Measurements from ENCODE around the gene COIL. TPM values are rescaled to one million over a fixed set of nuclear protein-coding genes. Genes with fewer than 3 reads are reported as not detected.

The COIL gene
- total and polyA plus RNA-seq, 2 of the 13 experiments (the other 11 are each of a cell fraction or from before 2014, with no cell fraction given) = 8.1 to 29.4 TPM

DNA sequence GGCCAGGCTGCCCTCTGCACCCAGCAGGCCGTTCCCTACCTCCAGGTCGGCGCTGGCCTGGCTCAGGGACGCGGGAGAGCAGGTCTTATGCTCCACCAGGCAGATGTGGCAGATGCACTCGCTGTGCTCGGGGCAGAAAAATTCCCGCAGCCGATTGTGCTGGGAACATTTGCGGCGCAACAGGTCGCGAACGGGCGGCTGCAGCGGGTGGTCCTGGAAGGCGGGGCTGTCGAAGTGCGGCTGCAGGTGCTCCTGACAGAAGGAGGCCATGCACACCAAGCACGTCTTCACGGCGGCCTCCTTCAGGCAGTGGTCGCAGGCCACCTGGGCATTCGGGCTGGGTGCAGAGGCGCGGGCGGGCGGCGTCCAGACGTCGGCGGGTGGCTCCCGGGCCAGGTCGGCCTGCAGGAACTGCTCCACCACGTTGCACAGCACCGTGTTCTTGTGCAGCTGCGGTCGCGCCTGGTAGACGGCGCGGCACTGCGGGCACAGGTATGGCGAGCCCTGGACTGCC, 47.4 kb downstream of the COIL start (continued):
- TF ChIP-seq RNF2 (conservative IDR thresholded peaks at IDR 0.05; ENCODE audit: low read depth) = peak; percentile 40; the same call in 1 of the 2 replicates
- peak; percentile 75; the same call in 1 of the 2 replicates for TF ChIP-seq STAT5B (CRISPR knock-in tag; IDR thresholded peaks at IDR 0.05)
- TF ChIP-seq, protein P1, sequence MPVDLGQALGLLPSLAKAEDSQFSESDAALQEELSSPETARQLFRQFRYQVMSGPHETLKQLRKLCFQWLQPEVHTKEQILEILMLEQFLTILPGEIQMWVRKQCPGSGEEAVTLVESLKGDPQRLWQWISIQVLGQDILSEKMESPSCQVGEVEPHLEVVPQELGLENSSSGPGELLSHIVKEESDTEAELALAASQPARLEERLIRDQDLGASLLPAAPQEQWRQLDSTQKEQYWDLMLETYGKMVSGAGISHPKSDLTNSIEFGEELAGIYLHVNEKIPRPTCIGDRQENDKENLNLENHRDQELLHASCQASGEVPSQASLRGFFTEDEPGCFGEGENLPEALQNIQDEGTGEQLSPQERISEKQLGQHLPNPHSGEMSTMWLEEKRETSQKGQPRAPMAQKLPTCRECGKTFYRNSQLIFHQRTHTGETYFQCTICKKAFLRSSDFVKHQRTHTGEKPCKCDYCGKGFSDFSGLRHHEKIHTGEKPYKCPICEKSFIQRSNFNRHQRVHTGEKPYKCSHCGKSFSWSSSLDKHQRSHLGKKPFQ (CRISPR knock-in tag; IDR thresholded peaks at IDR 0.05; ENCODE audit: insufficient replicate concordance) = peak; percentile 79
- TF ChIP-seq, protein P2, sequence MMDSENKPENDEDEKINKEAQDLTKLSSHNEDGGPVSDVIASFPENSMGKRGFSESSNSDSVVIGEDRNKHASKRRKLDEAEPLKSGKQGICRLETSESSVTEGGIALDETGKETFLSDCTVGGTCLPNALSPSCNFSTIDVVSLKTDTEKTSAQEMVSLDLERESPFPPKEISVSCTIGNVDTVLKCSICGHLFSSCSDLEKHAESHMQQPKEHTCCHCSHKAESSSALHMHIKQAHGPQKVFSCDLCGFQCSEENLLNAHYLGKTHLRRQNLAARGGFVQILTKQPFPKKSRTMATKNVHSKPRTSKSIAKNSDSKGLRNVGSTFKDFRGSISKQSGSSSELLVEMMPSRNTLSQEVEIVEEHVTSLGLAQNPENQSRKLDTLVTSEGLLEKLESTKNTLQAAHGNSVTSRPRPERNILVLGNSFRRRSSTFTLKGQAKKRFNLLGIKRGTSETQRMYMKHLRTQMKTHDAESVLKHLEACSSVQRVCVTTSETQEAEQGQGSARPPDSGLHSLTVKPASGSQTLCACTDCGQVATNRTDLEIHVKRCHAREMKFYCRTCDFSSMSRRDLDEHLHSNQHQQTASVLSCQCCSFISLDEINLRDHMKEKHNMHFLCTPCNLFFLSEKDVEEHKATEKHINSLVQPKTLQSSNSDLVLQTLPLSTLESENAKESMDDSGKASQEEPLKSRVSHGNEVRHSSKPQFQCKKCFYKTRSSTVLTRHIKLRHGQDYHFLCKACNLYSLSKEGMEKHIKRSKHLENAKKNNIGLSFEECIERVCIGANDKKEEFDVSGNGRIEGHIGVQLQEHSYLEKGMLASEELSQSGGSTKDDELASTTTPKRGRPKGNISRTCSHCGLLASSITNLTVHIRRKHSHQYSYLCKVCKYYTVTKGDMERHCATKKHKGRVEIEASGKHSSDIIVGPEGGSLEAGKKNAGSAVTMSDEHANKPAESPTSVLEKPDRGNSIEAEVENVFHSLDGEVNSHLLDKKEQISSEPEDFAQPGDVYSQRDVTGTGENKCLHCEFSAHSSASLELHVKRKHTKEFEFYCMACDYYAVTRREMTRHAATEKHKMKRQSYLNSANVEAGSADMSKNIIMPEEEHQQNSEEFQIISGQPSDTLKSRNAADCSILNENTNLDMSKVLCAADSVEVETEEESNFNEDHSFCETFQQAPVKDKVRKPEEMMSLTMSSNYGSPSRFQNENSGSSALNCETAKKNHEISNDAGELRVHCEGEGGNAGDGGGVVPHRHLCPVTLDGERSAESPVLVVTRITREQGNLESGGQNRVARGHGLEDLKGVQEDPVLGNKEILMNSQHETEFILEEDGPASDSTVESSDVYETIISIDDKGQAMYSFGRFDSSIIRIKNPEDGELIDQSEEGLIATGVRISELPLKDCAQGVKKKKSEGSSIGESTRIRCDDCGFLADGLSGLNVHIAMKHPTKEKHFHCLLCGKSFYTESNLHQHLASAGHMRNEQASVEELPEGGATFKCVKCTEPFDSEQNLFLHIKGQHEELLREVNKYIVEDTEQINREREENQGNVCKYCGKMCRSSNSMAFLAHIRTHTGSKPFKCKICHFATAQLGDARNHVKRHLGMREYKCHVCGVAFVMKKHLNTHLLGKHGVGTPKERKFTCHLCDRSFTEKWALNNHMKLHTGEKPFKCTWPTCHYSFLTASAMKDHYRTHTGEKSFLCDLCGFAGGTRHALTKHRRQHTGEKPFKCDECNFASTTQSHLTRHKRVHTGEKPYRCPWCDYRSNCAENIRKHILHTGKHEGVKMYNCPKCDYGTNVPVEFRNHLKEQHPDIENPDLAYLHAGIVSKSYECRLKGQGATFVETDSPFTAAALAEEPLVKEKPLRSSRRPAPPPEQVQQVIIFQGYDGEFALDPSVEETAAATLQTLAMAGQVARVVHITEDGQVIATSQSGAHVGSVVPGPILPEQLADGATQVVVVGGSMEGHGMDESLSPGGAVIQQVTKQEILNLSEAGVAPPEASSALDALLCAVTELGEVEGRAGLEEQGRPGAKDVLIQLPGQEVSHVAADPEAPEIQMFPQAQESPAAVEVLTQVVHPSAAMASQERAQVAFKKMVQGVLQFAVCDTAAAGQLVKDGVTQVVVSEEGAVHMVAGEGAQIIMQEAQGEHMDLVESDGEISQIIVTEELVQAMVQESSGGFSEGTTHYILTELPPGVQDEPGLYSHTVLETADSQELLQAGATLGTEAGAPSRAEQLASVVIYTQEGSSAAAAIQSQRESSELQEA (CRISPR knock-in tag; IDR thresholded peaks at IDR 0.05; ENCODE audit: not compliant biosample characterization) = no peak
- TF ChIP-seq BRCA1 (CRISPR knock-in tag; IDR thresholded peaks at IDR 0.05) = peak; percentile 32; the same call in 1 of the 2 replicates
- TF ChIP-seq RAD21 (CRISPR knock-in tag; IDR thresholded peaks at IDR 0.05) = no peak
- TF ChIP-seq, protein P3, sequence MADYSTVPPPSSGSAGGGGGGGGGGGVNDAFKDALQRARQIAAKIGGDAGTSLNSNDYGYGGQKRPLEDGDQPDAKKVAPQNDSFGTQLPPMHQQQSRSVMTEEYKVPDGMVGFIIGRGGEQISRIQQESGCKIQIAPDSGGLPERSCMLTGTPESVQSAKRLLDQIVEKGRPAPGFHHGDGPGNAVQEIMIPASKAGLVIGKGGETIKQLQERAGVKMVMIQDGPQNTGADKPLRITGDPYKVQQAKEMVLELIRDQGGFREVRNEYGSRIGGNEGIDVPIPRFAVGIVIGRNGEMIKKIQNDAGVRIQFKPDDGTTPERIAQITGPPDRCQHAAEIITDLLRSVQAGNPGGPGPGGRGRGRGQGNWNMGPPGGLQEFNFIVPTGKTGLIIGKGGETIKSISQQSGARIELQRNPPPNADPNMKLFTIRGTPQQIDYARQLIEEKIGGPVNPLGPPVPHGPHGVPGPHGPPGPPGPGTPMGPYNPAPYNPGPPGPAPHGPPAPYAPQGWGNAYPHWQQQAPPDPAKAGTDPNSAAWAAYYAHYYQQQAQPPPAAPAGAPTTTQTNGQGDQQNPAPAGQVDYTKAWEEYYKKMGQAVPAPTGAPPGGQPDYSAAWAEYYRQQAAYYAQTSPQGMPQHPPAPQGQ (CRISPR knock-in tag; IDR thresholded peaks at IDR 0.05; ENCODE audit: borderline replicate concordance) = no peak
- peak; percentile 73; the same call in 1 of the 2 replicates for TF ChIP-seq ZC3H13 (CRISPR knock-in tag; IDR thresholded peaks at IDR 0.05)
- TF ChIP-seq ASH2L (IDR thresholded peaks at IDR 0.05; ENCODE audit: insufficient read length, low read depth, low read length) = no peak
- peak; percentile 59 for TF ChIP-seq ZBTB7A (CRISPR knock-in tag; IDR thresholded peaks at IDR 0.05)
- TF ChIP-seq, protein P4, sequence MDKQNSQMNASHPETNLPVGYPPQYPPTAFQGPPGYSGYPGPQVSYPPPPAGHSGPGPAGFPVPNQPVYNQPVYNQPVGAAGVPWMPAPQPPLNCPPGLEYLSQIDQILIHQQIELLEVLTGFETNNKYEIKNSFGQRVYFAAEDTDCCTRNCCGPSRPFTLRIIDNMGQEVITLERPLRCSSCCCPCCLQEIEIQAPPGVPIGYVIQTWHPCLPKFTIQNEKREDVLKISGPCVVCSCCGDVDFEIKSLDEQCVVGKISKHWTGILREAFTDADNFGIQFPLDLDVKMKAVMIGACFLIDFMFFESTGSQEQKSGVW (CRISPR knock-in tag; IDR thresholded peaks at IDR 0.05; ENCODE audit: borderline replicate concordance) = 0 out of 2 replicates have a peak, but pooled peaks have one; percentile 82
- TF ChIP-seq EEA1 (CRISPR knock-in tag; IDR thresholded peaks at IDR 0.05; ENCODE audit: borderline replicate concordance) = 0 out of 2 replicates have a peak, but pooled peaks have one; percentile 11
- TF ChIP-seq PCBP2 (optimal IDR thresholded peaks at IDR 0.05; ENCODE audit: low read depth, low read length, poor library complexity, severe bottlenecking) = no peak
- TF ChIP-seq MEIS2 (CRISPR knock-in tag; IDR thresholded peaks at IDR 0.05) = no peak
- no peak for TF ChIP-seq HMGA1 (CRISPR knock-in tag; conservative IDR thresholded peaks at IDR 0.05)
